GM06990 (cell line): ENCODE measurements around the gene ANKRD13B.

ENCODE experiments used
- DNase-seq: peaks from one replicate; pipeline ENCODE4 v3.0.0-alpha.2; 2011; ENCODE audit not compliant: insufficient read length; ENCODE audit errors: extremely low read depth
- H3K27me3 ChIP-seq: replicated peaks from 2 replicates; pipeline ENCODE4 v1.6.0; 2011; ENCODE audit warnings: low read length; ENCODE audit not compliant: control insufficient read depth, insufficient read depth
- H3K36me3 ChIP-seq: 2 replicates; pipeline ENCODE4 v1.5.1; 2011; ENCODE audit warnings: low read length; ENCODE audit not compliant: control insufficient read depth, insufficient read depth
- H3K4me3 ChIP-seq: replicated peaks from 2 replicates; pipeline ENCODE4 v1.5.1; 2011; ENCODE audit warnings: low read depth, mild to moderate bottlenecking, control low read depth, low read length
- TF ChIP-seq, protein P1 (sequence below): IDR thresholded peaks from 2 replicates; pipeline ENCODE4 v1.5.1; 2011; ENCODE audit warnings: low read length, control low read depth, mild to moderate bottlenecking, inconsistent platforms; ENCODE audit not compliant: insufficient read depth, poor library complexity, severe bottlenecking

Gene ANKRD13B

DNA sequence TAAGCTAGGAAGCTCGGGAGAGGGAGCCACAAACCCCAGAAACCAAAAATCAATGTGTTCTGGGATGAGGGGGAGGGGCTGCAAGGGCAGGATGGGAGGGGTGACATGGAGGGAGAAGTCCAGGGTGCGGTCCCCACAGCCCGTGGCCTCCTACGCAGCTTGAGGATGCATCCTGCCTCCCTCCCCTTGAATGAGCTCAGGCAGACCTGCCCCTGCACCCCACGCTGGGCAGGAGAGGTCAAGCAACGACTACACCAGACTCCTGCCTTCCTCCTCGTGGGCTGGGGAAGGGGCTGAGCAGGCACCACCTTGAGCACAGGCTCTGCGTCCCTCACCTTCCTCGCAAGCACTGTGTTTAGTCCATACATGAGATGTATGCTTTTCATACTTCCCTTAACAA, 3.9 kb downstream of the ANKRD13B start:
- H3K4me3 ChIP-seq, result no peak overlapping the region
- H3K27me3 ChIP-seq, result no peaks in the 10 kb centered on the region
- peak; percentile 5 for DNase-seq
- TF ChIP-seq, protein P1, sequence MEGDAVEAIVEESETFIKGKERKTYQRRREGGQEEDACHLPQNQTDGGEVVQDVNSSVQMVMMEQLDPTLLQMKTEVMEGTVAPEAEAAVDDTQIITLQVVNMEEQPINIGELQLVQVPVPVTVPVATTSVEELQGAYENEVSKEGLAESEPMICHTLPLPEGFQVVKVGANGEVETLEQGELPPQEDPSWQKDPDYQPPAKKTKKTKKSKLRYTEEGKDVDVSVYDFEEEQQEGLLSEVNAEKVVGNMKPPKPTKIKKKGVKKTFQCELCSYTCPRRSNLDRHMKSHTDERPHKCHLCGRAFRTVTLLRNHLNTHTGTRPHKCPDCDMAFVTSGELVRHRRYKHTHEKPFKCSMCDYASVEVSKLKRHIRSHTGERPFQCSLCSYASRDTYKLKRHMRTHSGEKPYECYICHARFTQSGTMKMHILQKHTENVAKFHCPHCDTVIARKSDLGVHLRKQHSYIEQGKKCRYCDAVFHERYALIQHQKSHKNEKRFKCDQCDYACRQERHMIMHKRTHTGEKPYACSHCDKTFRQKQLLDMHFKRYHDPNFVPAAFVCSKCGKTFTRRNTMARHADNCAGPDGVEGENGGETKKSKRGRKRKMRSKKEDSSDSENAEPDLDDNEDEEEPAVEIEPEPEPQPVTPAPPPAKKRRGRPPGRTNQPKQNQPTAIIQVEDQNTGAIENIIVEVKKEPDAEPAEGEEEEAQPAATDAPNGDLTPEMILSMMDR, result no peak
- no peaks in the 10 kb centered on the region for H3K36me3 ChIP-seq

DNA sequence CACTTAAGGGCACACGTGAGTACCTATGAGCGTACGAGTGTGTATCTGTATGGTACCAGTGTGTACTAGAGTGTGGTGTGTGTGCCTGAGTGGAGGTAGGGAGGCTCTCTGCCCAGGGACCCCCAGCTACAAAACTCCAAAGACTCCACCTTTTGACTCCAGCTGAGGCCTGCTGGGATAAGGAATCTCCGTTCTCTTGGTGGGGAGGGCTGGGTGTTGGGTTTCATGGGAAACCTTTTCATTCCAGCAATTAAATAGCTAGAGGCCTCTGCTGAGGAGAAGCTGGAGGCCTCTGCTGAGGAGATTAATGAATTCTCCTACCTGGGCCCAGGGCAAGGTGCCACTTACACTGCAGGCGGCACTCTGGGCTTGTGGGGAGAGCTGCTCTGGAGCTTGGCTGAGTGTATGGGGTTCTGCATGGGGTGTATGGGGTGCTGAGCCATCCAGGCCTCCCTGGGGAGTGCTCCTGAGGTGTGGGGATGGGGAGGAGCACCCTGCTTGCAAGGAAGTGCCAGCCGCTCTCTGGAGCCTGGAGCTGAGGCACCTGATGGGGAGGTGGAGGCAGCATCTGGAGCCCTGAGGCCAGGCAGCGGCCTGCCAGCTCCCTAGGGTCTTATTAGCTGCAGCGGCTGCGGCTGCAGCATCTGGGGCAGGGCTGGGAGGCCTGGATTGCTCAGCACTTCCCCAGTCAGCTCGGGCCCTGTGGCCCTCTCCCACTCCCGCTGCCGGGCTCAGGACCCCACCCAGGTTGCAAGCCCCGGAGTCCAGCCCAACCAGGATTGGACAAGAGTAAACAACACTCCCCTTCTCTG, 4.6 kb downstream of the ANKRD13B start:
- Histone ChIP-seq H3K27me3 (no peaks in the 10 kb centered on the region), H3K36me3 (no peaks in the 10 kb centered on the region), H3K4me3 (no peak overlapping the region)
- no peak for DNase-seq
- TF ChIP-seq, protein P1, result no peak

DNA sequence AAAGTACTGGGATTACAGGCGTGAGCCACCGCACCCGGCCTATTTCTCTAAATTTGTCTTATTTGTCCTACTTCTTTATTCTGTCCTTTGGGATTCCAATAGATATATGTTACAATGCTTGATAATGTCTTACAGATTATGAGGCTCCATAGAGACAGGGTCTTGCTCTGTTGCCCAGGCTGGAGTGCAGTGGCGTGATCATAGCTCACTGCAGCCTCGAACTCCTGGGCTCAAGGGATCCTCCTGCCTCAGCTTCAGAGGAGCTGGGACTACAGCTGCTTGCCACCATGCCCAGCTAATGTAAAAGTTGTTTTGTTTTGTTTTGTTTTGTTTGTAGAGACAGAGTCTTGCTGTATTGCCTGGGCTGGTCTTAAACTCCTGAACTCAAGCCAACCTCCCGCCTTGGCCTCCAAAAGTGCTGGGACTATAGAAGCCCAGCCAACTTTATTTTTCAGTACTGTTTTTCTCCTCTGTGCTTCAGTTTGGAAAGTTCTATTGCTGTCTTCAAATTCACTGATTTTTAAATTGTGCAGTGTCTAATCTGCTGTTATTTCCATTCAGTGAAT, 10.3 kb downstream of the ANKRD13B start:
- TF ChIP-seq, protein P1, result no peak
- DNase-seq, result no peak
- Histone ChIP-seq H3K4me3 (no peak overlapping the region), H3K27me3 (no peaks in the 10 kb centered on the region), H3K36me3 (no peaks in the 10 kb centered on the region)

DNA sequence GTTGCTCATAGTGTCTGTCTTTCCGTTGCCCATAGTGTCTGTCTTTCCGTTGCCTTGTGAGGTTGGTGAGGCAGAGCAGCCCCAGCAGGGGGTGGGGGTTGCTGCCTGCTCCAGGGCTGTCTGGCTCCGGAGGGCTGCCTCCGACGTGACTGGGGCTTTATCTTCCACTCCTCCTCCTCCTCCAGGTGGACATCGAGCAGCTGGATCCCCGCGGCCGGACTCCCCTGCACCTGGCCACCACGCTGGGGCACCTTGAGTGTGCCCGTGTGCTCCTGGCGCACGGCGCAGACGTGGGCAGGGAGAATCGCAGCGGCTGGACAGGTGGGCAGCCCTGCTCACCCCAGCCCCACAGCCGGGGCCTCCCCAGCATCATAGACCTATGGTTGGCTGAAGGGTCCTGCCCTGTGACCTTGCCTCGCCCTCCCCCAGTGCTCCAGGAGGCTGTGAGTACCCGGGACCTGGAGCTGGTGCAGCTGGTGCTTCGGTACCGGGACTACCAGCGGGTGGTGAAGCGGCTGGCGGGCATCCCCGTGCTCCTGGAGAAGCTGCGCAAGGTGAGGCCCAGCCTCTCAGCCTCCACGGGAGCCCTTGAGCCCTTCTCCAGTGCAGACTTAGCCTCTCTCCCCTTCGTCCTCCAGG, 14.7 kb downstream of the ANKRD13B start:
- no peaks in the 10 kb centered on the region for H3K36me3 ChIP-seq
- TF ChIP-seq, protein P1, result no peak
- H3K4me3 ChIP-seq, result no peak overlapping the region
- no peak for DNase-seq
- H3K27me3 ChIP-seq, result no peaks in the 10 kb centered on the region

DNA sequence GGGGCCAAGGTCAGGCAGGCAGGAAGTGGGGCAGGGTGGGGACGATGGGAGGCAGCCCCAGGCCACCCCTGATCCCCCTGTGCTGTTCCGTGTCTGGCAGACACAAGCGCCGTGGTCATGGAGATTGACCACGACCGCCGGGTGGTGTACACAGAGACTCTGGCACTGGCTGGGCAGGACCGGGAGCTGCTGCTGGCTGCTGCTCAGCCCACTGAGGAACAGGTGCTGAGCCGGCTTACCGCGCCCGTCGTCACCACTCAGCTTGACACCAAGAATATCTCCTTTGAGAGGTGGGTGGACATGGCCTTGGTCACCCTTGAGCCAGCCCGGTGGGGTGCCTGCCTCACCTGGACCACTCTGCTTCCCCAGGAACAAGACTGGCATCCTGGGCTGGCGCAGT, 16.1 kb downstream of the ANKRD13B start:
- Histone ChIP-seq H3K36me3 (no peaks in the 10 kb centered on the region), H3K27me3 (no peaks in the 10 kb centered on the region), H3K4me3 (no peak overlapping the region)
- DNase-seq, result no peak
- TF ChIP-seq, protein P1, result no peak
